ENCODE data around the gene AURKAIP1.

DNA sequence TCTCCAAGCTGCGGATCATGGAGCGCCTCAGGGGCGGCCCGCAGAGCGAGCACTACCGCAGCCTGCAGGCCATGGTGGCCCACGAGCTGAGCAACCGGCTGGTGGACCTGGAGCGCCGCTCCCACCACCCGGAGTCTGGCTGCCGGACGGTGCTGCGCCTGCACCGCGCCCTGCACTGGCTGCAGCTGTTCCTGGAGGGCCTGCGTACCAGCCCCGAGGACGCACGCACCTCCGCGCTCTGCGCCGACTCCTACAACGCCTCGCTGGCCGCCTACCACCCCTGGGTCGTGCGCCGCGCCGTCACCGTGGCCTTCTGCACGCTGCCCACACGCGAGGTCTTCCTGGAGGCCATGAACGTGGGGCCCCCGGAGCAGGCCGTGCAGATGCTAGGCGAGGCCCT lies 47.7 kb downstream of the AURKAIP1 start:
- TF ChIP-seq HDAC6 (IDR thresholded peaks at IDR 0.05; ENCODE audit: low read depth, low read length) (no peak), MEF2D (CRISPR knock-in tag; IDR thresholded peaks at IDR 0.05) (no peak), SMARCE1 (IDR thresholded peaks at IDR 0.05; ENCODE audit: borderline replicate concordance) (no peak), ZNF468 (CRISPR knock-in tag; IDR thresholded peaks at IDR 0.05) (no peak), KAT7 (CRISPR knock-in tag; IDR thresholded peaks at IDR 0.05; ENCODE audit: borderline replicate concordance) (no peak)
- TF ChIP-seq, protein P1, sequence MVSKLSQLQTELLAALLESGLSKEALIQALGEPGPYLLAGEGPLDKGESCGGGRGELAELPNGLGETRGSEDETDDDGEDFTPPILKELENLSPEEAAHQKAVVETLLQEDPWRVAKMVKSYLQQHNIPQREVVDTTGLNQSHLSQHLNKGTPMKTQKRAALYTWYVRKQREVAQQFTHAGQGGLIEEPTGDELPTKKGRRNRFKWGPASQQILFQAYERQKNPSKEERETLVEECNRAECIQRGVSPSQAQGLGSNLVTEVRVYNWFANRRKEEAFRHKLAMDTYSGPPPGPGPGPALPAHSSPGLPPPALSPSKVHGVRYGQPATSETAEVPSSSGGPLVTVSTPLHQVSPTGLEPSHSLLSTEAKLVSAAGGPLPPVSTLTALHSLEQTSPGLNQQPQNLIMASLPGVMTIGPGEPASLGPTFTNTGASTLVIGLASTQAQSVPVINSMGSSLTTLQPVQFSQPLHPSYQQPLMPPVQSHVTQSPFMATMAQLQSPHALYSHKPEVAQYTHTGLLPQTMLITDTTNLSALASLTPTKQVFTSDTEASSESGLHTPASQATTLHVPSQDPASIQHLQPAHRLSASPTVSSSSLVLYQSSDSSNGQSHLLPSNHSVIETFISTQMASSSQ (IDR thresholded peaks at IDR 0.05; ENCODE audit: low read depth), result no peak
- TF ChIP-seq, protein P1 (CRISPR knock-in tag; IDR thresholded peaks at IDR 0.05; ENCODE audit: borderline replicate concordance), result no peak
- TF ChIP-seq, protein P2, sequence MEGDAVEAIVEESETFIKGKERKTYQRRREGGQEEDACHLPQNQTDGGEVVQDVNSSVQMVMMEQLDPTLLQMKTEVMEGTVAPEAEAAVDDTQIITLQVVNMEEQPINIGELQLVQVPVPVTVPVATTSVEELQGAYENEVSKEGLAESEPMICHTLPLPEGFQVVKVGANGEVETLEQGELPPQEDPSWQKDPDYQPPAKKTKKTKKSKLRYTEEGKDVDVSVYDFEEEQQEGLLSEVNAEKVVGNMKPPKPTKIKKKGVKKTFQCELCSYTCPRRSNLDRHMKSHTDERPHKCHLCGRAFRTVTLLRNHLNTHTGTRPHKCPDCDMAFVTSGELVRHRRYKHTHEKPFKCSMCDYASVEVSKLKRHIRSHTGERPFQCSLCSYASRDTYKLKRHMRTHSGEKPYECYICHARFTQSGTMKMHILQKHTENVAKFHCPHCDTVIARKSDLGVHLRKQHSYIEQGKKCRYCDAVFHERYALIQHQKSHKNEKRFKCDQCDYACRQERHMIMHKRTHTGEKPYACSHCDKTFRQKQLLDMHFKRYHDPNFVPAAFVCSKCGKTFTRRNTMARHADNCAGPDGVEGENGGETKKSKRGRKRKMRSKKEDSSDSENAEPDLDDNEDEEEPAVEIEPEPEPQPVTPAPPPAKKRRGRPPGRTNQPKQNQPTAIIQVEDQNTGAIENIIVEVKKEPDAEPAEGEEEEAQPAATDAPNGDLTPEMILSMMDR (CRISPR knock-in tag; IDR thresholded peaks at IDR 0.05), result no peak
- TF ChIP-seq, protein P3, sequence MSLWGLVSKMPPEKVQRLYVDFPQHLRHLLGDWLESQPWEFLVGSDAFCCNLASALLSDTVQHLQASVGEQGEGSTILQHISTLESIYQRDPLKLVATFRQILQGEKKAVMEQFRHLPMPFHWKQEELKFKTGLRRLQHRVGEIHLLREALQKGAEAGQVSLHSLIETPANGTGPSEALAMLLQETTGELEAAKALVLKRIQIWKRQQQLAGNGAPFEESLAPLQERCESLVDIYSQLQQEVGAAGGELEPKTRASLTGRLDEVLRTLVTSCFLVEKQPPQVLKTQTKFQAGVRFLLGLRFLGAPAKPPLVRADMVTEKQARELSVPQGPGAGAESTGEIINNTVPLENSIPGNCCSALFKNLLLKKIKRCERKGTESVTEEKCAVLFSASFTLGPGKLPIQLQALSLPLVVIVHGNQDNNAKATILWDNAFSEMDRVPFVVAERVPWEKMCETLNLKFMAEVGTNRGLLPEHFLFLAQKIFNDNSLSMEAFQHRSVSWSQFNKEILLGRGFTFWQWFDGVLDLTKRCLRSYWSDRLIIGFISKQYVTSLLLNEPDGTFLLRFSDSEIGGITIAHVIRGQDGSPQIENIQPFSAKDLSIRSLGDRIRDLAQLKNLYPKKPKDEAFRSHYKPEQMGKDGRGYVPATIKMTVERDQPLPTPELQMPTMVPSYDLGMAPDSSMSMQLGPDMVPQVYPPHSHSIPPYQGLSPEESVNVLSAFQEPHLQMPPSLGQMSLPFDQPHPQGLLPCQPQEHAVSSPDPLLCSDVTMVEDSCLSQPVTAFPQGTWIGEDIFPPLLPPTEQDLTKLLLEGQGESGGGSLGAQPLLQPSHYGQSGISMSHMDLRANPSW (CRISPR knock-in tag; IDR thresholded peaks at IDR 0.05; ENCODE audit: borderline replicate concordance), result no peak
